KMS-11 (cell line): Measurements from ENCODE around the gene PRPF39.

Experiments
- H2AFZ ChIP-seq: fragments of 200-600 bp; sonication (generic); 2 replicates; pipeline ENCODE4 v1.6.1; 2016; ENCODE audit warnings: antibody characterized with exemption, mixed run types, low read depth
- H3K27ac ChIP-seq: fragments of 200-600 bp; sonication (generic); 2 replicates; pipeline ENCODE4 v1.6.1; 2016; ENCODE audit warnings: mild to moderate bottlenecking, mixed run types
- H3K27me3 ChIP-seq: fragments of 200-600 bp; sonication (generic); 2 replicates; pipeline ENCODE4 v1.6.1; 2017; ENCODE audit warnings: mild to moderate bottlenecking, low read depth, mixed run types, moderate library complexity; ENCODE audit not compliant: insufficient read depth
- H3K36me3 ChIP-seq: fragments of 200-600 bp; sonication (generic); 2 replicates; pipeline ENCODE4 v1.6.1; 2017; ENCODE audit warnings: mild to moderate bottlenecking, mixed run types; ENCODE audit not compliant: insufficient read depth
- H3K4me1 ChIP-seq: fragments of 200-600 bp; sonication (generic); 2 replicates; pipeline ENCODE4 v1.6.1; 2016; ENCODE audit warnings: mild to moderate bottlenecking, low read depth, mixed run types; ENCODE audit not compliant: poor library complexity, severe bottlenecking
- H3K4me2 ChIP-seq: fragments of 200-600 bp; sonication (generic); 2 replicates; pipeline ENCODE4 v1.7.0; 2016; ENCODE audit warnings: mild to moderate bottlenecking, mixed run types
- H3K4me3 ChIP-seq: fragments of 200-600 bp; sonication (generic); IDR thresholded peaks from 2 replicates; pipeline ENCODE4 v1.6.1; 2017; ENCODE audit warnings: low read depth, low read length, mixed read lengths; ENCODE audit not compliant: insufficient read depth
- H3K79me2 ChIP-seq: fragments of 200-600 bp; sonication (generic); 2 replicates; pipeline ENCODE4 v1.6.1; 2016; ENCODE audit warnings: low read depth, mixed run types; ENCODE audit not compliant: insufficient read depth
- H3K9ac ChIP-seq: fragments of 200-600 bp; sonication (generic); 2 replicates; pipeline ENCODE4 v1.6.1; 2016; ENCODE audit warnings: mild to moderate bottlenecking, mixed run types
- H4K20me1 ChIP-seq: fragments of 200-600 bp; sonication (generic); 2 replicates; pipeline ENCODE4 v1.6.1; 2016; ENCODE audit warnings: mild to moderate bottlenecking, mixed run types; ENCODE audit not compliant: insufficient read depth
- CTCF ChIP-seq: fragments of 200-600 bp; sonication (generic); conservative IDR thresholded peaks from 2 replicates; pipeline ENCODE4 v1.6.1; 2017; ENCODE audit warnings: low read depth, mild to moderate bottlenecking, antibody characterized with exemption, low read length, moderate library complexity, mixed read lengths

PRPF39 gene

GRCh38 chr14:45095143-45095542 lies 11.2 kb downstream of the PRPF39 start:
- Histone ChIP-seq H3K4me3 (no peak overlapping the region), H3K27ac (no peak overlapping the region), H3K36me3 (no peaks in the 10 kb centered on the region), H3K4me1 (no peaks in the 10 kb centered on the region), H2AFZ (no peak overlapping the region), H3K9ac (no peak overlapping the region), H3K79me2 (peaks cover 32% of the 10 kb centered on the region; the same call in 1 of the 2 replicates), H4K20me1 (no peaks in the 10 kb centered on the region), H3K4me2 (no peak overlapping the region), H3K27me3 (no peaks in the 10 kb centered on the region)
- no peak for TF ChIP-seq CTCF

- H3K27ac ChIP-seq: no peak overlapping the region
- no peaks in the 10 kb centered on the region for H4K20me1 ChIP-seq
- H3K79me2 ChIP-seq: peaks cover 24% of the 10 kb centered on the region; the same call in 1 of the 2 replicates
- no peaks in the 10 kb centered on the region for H3K27me3 ChIP-seq
- H3K36me3 ChIP-seq: no peaks in the 10 kb centered on the region
- H3K9ac ChIP-seq: no peak overlapping the region
- H3K4me2 ChIP-seq: no peak overlapping the region
- no peaks in the 10 kb centered on the region for H3K4me1 ChIP-seq
- TF ChIP-seq CTCF: no peak
- H3K4me3 ChIP-seq: no peak overlapping the region
- no peak overlapping the region for H2AFZ ChIP-seq
Observed at GRCh38 chr14:45096218-45096617, 12.3 kb downstream of the PRPF39 start.

GRCh38 chr14:45103806-45104205 lies 19.9 kb downstream of the PRPF39 start:
- no peak overlapping the region for H2AFZ ChIP-seq
- H3K79me2 ChIP-seq: no peaks in the 10 kb centered on the region
- no peaks in the 10 kb centered on the region for H3K27me3 ChIP-seq
- no peak overlapping the region for H3K9ac ChIP-seq
- H3K4me2 ChIP-seq: no peak overlapping the region
- H4K20me1 ChIP-seq: no peaks in the 10 kb centered on the region
- TF ChIP-seq CTCF: no peak
- H3K36me3 ChIP-seq: no peaks in the 10 kb centered on the region
- no peak overlapping the region for H3K4me3 ChIP-seq
- H3K4me1 ChIP-seq: no peaks in the 10 kb centered on the region
- H3K27ac ChIP-seq: no peak overlapping the region

- no peak for TF ChIP-seq CTCF
- no peak overlapping the region for H3K9ac ChIP-seq
- H3K36me3 ChIP-seq: no peaks in the 10 kb centered on the region
- no peak overlapping the region for H3K4me3 ChIP-seq
- H3K79me2 ChIP-seq: no peaks in the 10 kb centered on the region
- no peak overlapping the region for H2AFZ ChIP-seq
- H4K20me1 ChIP-seq: no peaks in the 10 kb centered on the region
- no peak overlapping the region for H3K4me2 ChIP-seq
- no peaks in the 10 kb centered on the region for H3K27me3 ChIP-seq
- no peak overlapping the region for H3K27ac ChIP-seq
- H3K4me1 ChIP-seq: no peaks in the 10 kb centered on the region
Observed at GRCh38 chr14:45104561-45104960, 20.6 kb downstream of the PRPF39 start.
